ENCODE data around the gene ZBTB7A.

The ZBTB7A gene

DNA sequence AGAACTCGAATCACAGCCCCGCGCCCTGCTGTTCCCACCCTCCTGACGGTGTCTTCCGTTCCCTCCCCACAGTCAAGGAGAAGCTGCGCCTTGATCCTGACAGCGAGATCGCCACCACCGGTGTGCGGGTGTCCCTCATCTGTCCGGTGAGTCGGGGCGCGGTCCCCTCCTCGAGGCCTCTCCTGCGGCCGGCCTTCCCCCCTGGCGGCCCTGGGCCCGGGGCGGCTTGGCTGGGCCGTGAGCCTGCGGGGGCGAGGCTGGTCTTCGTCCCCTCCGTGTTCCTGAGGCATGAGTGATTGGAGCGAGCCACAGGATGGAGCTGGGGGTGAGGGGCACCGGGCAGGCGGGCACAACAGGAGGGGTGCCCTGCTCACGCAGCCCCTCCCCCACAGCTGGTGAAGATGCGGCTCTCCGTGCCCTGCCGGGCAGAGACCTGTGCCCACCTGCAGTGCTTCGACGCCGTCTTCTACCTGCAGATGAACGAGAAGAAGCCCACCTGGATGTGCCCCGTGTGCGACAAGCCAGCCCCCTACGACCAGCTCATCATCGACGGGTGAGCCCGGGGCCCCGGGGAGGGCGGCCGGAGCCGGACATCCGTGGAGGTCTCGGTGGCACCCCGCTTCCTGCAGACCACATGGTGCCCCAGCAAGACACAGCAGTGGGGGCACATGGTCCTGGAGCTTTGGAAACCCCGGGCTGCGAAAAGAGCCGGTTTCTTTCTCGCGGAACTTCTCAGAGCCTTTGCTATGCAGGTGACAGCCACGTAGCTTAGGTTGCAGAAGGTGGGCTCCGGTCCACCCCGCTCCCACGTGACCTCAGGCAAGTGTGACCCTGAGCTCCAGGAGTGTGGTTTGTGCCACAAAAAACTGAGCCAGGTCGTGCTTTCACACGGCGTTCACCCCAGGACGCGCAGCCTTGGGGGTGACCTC, 33.4 kb downstream of the ZBTB7A start:
- no peak for DNase-seq

- DNase-seq, result no peak
Measured at GRCh38 chr19:4032436-4032835, 34.3 kb downstream of the ZBTB7A start.

DNA sequence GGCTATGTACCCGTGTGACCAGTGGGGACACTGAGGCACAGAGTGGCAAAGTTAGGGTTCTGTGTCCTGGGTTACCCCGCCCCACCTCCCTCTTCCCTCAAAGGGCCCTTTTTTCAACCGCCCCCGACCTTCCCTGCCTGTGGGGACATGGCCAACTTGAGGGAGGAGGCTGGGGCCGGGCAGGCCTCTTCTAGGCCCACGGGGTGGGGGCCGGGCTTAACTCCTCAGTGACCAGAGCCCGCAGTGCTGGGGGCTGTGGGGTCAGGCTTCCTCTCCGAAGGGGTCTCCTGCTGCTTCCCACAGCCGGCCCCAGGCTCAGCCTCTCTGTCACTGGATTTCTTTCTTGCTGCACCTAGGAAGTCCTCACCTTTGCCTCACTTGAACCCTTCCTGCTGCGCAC, 35.3 kb downstream of the ZBTB7A start:
- DNase-seq, result no peak

DNA sequence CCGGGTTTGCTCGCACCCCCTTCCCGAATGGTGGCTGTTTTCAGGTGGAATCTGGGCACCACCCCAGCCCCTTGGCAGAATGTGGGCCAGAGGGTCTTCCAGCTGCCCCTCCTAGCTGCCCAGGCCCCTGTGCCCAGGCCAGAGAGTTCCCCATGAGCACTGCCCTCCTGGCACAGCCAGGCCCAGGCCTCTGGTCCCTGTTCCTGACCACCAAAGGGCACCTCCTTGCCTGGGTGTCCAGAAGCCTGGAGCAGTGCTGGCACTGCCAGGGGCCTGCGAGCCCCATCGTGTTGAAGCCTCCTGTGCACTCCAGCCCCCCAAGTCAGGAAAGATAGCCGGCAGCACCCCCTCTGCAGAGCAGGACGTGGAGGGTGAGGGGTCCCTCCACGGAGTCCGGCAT, 35.7 kb downstream of the ZBTB7A start:
- no peak for DNase-seq

GRCh38 chr19:4030552-4030951, 36.1 kb downstream of the ZBTB7A start:
- no peak for DNase-seq

GRCh38 chr19:4029247-4029614, 37.5 kb downstream of the ZBTB7A start:
- no peak for DNase-seq

DNA sequence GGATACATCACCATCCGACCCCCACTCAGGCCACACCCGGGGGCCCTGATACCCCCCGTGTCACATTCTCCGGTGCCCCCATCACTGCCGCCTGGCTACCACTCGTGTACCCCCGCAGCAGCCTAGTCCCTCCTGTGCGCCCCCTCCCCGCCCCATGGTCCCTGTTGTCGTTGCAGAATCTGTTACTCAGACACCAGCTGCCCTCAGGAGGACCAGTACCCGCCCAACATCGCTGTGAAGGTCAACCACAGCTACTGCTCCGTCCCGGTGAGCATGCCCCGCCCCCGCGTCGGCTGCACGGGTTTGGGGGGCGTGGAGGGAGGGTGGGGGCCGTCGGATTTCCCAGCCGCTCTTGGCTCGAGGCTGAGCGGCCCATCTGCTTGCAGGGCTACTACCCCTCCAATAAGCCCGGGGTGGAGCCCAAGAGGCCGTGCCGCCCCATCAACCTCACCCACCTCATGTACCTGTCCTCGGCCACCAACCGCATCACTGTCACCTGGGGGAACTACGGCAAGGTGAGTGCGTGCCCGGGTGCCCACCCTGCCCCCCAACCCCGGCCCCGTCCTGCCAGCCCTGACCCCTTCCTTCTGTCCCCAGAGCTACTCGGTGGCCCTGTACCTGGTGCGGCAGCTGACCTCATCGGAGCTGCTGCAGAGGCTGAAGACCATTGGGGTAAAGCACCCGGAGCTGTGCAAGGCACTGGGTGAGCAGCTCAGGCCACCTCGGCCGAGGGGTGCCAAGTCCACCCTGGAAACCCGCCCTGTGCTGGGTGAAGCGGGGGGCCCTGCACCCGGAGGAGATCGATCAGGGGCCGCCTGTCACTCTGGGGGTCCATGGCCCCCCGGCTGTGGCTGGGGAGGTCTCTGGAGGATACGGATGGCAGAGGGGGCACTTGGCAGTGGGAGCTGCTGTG, 38.1 kb downstream of the ZBTB7A start:
- DNase-seq, result no peak

- no peak for DNase-seq
Measured at GRCh38 chr19:4027146-4027545, 39.6 kb downstream of the ZBTB7A start.

DNA sequence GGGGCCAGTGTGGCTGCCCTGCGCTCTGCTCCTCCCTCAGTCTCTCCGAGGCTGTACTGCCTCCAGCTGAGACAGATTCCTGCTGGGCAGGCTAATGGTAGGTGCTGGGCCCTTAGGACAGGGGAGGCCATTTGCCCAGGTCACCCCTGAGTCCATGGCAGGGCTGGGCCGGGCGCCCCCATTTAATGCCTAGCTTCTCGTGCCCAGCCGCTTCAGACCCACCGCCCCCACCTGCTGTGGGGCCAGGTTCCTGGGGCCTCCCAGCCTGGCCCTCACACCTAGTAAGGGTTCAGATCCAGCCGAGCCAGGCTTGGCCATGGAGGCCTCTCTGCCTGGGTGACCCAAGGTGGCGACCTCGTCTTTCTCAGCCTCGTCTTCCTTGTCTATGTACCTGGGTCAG, 41.4 kb downstream of the ZBTB7A start:
- no peak for DNase-seq

GRCh38 chr19:4023600-4024398, 42.9 kb downstream of the ZBTB7A start:
- no peak for DNase-seq

DNA sequence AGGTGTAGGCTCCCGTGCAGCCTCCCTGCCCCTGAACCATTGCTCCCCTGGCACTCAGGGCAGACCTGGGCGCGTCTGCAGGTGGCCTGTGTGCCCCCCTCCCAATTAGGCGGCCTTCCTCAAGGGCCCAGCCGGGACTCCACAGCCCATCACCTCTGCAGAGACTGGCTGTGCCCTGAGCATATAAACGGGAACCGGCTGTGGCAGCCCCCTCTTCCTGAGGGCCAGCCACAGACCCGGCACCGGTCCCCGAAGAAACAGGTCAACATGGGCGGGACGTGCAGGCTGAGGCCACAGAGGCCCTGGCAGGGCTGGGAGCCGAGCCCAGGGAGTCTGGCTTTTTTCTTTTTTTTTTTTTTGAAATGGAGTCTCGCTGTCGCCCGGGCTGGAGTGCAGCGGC, 47.1 kb downstream of the ZBTB7A start:
- DNase-seq, result no peak

DNA sequence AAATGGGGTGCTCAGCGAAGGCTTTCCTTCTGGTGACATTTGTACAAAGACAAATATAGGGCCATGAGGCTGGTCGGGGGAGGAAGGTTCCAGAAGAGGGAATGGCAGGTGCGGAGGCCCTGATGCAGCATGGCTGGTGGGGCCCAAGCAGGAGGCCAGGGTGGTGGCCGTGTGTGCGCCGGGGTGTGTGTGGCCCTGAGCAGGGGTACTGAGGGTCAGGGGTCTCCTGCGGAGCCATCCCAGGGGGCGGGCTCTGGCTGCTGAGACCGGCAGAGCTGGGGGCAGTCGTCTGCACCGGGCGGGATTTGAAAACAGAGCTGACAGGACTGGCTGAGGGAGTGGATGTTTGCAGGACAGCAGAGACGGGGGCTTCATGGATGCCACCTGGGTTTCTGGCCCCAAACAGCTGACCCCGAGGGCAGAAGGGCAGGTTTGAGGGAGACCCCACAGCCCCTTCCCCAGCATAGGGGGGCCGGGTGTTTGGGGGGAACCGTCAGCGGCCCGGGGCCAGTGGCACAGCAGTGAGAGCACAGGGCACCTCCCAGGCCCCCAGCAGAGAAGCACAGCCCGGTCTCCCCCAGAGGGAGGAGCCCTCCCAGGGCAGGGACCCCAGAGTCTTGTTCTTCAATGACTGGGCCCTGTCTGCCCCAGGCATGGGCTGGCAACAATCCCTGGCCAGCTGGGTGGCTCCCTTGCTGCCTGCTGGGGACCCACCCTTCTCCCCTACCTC, 47.8 kb downstream of the ZBTB7A start:
- DNase-seq, result no peak

DNA sequence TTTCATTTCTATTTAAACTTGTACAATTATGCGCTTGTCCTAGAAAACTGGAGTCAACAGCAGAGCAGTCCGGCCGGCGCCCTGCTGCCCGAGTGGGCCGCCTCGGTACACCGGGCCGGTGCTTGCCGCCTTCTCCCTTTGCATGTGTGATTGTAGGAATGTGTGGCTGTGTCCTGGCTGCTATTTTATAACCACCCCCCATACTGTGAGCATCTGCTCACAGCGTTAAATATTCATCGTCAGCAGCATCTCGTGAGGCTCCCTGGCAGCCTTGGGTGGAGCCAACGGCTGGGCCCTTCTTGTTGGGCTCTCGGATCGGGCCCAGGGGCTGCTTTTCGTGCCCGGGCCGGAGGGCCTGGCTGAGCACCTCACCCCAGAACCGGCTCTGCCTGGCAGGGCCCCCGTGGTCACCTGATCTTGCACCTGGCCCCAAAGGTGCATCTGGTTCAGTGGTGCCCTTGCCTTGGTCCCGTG, 48.5 kb downstream of the ZBTB7A start:
- DNase-seq, result no peak

DNA sequence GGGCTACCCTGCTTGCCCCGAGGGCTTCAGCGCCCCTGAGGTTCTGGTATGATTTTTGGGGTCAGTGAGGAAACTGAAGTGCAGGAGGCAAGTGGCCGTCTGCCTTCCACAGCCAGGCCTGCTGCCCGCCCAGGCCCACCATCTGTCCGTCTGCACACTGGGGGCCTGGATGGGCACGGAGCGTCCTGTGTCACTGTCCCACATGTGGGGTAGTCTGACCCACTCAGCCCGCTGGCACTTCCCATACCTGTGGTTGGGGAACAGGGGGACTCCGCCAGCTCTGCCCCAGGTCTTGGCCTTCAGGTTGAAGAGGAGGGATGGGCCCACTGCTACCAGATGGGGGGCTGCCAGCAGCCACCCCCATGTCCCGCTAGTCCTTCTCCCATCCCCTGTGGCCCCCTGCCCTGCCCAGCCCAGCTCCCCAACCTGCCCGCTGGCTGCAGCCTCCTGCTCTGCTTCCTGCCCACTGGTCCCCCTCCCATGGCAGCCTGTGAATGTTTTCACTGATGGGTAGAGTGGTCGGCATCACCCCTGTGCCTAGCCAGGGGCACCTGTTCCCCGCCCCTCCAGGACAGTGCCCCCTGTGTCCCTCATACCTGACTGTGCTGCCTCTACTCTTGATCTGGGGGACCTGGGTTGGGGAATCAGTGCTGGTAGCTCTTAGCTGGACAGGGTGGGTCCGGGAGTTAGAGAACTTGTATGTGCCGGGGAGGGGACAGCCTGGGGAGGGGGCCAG, 49.6 kb downstream of the ZBTB7A start:
- no peak for DNase-seq

DNA sequence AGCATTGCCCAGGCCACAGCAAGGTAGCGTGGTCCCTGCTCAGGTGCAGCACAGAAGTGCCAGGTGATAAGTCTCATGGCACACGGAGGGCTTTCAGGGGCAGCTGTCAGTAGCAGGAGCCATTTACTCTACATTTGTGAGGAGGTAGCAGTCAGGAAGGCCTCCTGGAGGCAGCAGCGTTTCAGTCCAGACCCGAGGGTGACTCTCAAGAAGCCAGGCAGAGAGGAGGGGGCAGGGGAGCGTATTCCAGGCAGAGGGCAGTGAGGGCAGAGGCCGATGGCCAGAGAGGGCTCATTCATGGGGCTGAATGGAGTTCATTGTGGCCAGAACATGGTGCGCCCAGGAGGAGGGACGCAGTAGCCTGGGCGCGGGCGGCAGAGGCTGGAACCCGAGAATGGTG, 50.2 kb downstream of the ZBTB7A start:
- no peak for DNase-seq

- DNase-seq, result no peak
Measured at GRCh38 chr19:4015705-4016402, 50.8 kb downstream of the ZBTB7A start.

DNA sequence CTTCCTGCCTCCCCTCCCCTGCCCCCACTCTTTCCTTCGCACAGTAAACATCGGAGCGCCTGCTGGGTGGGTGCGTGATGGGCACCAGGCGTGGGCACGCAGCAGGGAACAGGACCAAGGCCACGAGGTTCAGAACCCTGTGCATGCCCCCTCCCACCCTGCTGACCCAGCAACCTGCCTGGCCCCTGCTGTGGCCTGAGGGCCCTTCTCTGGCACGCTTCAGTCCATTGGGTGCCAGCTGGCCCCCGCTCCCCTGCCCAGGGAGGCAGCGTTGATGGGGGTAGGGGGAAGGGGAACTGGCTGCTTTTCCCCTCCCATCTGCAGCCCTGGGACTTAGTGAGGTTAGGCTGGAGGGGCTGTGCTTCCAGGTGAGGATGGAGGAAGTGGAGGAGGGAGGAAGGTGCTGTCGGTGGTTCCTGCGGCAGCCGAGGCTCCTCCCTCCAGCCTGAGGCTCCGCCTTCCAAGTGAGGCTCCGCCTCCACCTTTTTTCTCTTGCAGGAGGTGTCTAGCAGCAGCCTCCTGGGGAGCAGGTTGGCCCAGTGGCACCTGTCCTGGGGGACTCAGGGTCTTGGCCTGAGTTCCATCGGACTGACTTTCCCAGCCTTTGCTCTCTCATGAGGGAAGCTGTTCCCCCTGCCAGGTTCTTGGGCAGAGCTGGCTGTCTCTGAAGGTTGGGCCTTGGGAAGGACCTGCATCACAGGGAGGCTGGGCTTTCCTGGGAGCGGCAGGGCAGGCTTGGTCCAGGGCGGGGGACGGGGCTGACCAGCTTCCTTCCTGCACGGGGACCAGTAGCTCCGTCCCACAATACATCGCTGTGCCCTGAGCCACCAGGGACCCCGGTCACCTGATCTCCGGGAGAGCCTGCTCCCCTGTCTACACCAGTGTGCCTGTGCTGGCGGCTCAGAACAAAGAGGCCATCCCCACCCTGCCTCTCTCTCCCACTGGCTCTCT, 51.9 kb downstream of the ZBTB7A start:
- peak; percentile 30 for DNase-seq

DNA sequence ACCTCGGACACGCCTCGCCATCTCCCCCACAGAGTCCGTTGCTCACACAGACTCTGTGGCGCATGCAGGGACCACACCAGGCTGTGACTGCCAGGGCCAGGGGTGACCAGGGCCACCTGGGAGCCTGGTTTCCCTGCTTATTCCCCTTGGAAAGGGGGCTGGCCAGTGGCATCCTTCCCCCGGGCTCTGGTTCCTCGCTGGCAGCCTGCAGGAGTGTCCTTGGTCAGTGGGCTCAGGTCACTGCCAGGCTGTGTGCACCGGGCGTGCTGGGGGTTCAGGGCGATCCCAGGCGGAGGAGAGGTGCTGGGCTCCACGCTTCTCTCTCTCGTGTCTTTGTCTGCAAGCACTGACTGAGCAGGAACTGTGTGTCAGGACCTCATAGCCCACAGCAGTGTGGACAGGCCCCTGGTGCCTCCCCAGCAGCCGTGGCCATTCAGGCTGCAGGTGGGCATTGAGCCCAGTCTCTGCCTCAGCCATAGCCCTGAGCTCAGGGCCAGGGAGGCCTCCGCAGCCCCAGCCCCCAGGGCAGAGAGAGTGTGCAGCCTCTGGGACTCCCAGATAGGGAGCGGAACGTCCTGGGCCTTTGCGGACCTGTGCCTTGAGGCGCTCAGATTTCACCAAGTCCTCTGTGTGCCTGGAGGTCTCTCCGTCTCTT, 52.7 kb downstream of the ZBTB7A start:
- no peak for DNase-seq

Measured in stimulated activated CD4-positive, alpha-beta T cell treated with anti-CD3 and anti-CD28 coated beads, Interleukin-12 subunit alpha, Interleukin-12 subunit beta, amount 100 ng/mL, for 4 hours (primary cell).